GM19467 (cell line): ENCODE results near the gene ADD3.

Experiments used
- ATAC-seq: cut with Tn5 transposase; IDR thresholded peaks from one replicate; pipeline ENCODE4 v1.9.1; 2021; ENCODE audit warnings: mild to moderate bottlenecking, moderate library complexity; ENCODE audit not compliant: unreplicated experiment

ADD3 gene

GRCh38 chr10:109998513-109998912 is 9.3 kb upstream of the ADD3 start:
- no peak for ATAC-seq

GRCh38 chr10:110002801-110003523 is 4.8 kb upstream of the ADD3 start:
- ATAC-seq = no peak

GRCh38 chr10:110003524-110003885 is 4.3 kb upstream of the ADD3 start:
- no peak for ATAC-seq

GRCh38 chr10:110005719-110006118 is 2.1 kb upstream of the ADD3 start:
- ATAC-seq = no peak

GRCh38 chr10:110006358-110007160 is 1.2 kb upstream of the ADD3 start:
- ATAC-seq = no peak

DNA sequence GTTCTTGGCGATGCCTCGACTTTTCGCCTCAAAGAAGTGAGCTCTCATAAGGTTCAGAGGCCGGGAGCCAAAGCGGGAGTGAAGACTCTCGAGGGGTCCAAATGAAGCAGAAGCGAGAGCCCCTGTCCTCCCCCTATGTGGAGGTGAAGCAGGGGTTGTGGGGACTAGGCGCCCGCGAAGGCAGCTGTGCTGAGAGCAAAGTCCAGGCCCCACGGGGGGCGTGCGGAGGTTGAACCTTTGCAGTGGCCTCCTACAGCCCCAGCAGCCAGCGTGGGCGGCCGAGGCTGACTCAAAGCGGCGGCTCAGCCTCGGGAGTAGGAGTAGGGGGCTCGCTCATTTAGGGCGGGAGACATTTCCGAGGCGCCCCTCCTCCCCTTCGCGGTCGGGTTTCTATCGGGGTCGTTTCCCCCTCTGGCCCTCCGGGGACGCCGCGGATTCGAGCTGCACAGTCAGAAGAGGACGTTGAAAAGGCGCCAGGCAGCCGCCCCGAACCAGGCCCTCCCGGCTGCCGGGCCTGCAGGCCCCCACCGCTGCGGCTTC is 553 bp upstream of the ADD3 start:
- peak; percentile 35 for ATAC-seq

- no peak for ATAC-seq
Measured at GRCh38 chr10:110008518-110009339, 945 bp downstream of the ADD3 start.

DNA sequence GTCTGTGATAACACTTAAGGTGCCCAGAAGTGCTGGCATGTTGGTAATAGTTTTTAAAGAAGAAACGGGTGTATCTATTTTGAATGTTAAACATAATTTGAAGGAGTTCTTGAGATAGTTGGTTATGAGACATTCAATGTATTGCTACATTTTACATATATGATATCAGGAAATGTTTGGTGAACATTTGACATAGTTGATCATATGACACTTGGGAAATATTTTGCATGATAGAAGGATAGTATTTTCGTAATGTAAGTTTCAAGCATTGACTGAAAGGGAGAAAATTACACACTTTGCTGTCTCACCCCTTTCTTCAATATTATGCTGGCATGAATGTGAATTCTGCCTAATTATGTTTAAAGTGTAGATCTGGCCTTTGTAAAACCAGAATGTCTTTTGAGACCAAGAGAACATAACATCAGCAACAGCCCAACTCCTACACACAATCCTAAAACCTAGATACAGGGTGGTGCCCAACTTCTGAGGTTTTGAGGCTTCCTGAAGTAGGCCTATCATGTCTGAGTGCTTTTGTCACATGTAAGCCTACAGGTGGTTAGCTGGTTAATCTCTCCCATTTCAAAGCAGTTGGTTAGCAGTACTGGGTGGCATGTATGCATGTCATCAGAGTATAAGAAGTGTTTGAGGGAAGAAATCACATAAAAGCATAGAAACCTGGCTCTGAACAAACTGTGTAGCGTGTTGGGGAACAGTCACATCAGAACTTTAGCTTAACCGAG is 2.1 kb downstream of the ADD3 start:
- no peak for ATAC-seq

GRCh38 chr10:110010486-110011378 is 2.9 kb downstream of the ADD3 start:
- ATAC-seq = no peak

- ATAC-seq = no peak
Measured at GRCh38 chr10:110011681-110012080, 3.9 kb downstream of the ADD3 start.

GRCh38 chr10:110013630-110014293 is 6.0 kb downstream of the ADD3 start:
- ATAC-seq = no peak

GRCh38 chr10:110016039-110016438 is 8.3 kb downstream of the ADD3 start:
- no peak for ATAC-seq

DNA sequence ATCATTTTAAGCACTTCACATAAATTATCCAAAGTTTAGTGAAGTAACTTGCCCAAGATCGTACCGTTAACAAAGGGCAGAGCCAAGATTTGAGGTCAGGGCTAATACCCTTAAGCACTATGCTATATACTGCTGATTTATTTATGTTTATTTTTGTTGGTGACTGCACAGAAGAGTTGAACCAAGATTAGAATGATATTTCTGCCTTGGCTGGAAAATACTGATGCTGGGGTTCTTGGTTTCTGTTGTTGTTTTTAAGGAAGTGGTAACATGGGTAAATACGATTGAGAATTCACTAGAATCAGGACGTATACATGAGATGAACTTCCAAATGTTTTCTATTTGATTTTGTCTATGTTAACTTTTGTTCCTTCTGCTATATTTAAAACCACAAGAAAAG is 9.3 kb downstream of the ADD3 start:
- ATAC-seq = no peak

- no peak for ATAC-seq
Measured at GRCh38 chr10:110017907-110018306, 10.1 kb downstream of the ADD3 start.

- ATAC-seq = no peak
Measured at GRCh38 chr10:110020265-110020664, 12.5 kb downstream of the ADD3 start.

DNA sequence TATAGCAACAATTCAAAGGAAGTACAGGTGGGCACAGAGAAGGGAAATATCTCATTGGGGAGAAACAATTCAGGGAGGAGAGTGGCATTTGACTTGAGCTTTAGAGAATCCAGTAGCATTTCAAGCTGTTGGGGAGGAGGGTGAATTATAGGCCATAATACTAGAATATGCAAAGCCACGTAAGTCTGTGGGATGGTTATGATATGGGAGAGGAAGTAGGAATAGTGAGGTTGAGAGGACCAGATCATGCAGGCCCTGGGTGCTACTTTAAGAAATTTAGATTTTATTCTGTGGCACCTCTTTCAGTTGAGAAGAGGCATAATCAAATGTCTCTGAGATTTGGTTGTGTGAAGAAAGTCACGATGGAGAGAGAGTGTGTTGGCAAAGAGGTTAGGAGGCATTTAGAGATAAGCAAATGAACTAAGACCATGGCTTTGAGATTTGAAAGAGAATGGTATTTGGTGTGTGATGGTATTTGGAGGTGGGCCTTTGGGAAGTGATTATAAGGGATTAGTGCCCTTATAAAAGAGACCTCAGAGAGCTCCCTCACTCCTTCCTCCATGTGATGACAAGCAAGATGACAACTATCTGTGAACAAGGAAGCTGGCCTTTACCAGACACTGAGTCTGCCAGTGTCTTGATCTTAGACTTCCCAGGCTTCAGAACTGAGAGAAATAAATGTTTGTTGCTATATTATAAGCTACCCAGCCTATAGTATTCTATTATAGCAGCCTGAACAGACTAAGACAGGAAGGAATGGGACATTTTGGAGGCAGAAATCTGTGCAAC is 15.1 kb downstream of the ADD3 start:
- ATAC-seq = no peak

- ATAC-seq = no peak
Measured at GRCh38 chr10:110023785-110024465, 16.1 kb downstream of the ADD3 start.

- no peak for ATAC-seq
Measured at GRCh38 chr10:110029450-110029849, 21.7 kb downstream of the ADD3 start.
